Hematopoietic multipotent progenitor cell treated with erythropoietin and hydrocortisone succinate and interleukin-3 and kit ligand, for 15 days (in vitro differentiated cells): Measurements from ENCODE around the gene TENM4.

Source experiments
- DNase-seq: peaks from one replicate; pipeline ENCODE4 v3.0.0-alpha.2; 2015; ENCODE audit warnings: low spot score

The TENM4 gene

DNA sequence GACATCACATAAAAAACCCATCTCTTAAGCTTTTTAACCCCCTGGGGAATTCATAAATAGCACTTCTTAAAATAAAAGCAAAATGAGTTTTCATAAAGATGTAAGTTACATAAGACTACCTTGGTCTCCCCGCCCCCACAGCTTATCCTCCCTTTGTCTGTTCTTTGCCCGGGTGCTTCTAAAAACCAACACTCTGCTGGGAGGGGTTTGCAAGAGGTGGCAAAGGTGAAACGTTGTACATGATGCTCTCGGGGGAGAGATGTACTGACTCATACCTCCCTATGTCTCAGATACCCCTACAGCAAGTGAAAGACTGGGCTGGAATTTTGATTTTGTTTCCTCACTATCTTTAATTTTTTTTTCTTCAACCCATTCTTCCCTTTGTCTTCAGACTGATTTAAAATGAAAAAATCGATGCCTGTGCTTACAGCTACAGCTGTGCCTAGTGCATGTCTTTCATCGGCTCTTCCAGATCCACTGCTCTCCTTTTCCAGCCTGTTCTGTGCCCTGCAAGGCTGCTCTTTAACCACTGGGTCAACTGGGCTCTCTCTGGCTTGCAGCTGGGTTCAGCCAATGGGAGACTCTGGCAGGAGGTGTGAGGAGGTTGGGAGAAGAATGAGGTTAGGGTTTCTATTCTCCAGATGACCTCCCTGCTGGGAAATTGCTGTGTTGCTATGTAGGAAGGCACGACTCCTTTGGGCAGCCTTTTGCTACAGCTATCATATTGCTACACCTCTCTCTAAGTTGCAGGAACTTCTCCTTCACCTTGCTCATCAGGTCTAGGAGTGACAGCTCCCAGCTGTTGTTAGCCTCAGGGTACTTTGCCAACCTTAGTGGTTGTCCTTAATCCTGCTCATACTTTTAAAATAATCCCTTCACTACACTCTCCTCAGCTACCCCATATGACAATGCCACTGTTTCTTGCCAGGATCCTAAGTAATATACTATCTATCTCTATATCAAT is 266.5 kb downstream of the TENM4 start:
- no peak for DNase-seq

DNA sequence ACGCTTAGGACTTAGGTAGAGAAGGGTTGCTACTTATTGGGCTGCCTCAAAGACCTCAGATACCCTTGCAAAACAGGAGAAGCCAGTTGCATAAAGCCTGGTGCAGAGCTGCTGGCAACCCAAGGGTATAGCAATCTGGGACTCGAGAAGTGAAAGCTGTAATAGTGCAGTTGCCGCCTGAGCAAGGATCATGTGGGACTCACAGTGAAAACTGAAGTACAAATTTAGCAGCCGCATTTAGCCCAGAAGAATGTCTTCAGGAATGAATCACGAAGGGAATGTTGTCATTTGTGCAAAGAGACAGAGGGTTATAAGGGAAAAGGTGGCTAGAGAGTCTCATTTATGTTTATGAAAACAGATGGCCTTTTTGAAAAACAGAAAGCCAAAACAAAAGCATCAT is 267.2 kb downstream of the TENM4 start:
- DNase-seq: no peak

DNA sequence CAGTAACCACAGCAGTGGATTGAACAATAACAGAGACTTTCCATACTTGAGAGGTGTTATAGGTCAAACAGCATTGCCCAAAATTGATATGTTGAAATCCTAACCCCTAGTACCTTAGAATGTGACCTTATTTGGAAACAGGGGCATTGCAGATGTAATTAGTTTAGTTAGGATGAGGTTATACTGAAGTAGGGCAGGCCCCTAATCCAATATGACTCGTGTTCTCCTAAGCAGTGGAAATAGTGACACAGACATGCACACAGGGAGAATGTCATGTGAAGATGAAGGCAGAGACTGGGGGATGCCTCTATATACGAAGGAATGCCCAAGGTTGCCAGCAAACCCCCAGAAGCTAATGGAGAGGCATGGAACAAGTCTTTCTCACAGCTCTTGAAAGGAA is 270.5 kb downstream of the TENM4 start:
- DNase-seq: no peak

DNA sequence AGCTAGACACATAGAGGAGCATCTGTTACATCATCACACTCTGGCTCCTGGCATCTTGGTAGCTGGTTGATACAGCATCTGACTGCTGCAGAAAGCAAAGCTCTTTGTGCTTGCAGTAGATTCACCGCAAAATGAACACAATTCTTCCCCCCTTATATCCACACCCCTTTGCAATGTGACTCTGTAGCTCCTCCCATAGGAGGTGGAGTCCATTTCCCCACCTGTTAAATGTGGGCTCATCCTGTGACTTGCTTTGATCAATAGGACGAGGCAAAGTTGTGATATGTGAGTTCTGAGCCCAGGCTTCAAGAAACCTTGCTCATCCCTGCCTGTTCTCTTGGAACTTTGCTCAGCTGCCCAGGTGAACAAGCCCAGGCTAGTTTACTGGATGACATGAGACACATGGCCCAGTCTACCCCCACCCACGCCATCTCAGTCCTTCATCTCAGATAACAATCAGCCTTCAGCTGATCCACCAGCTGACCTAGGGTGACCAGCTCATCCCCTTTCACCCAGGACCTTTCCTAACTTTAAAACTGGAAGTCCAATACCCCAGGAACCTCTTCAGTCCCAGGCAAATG is 272.2 kb downstream of the TENM4 start:
- DNase-seq: no peak

DNA sequence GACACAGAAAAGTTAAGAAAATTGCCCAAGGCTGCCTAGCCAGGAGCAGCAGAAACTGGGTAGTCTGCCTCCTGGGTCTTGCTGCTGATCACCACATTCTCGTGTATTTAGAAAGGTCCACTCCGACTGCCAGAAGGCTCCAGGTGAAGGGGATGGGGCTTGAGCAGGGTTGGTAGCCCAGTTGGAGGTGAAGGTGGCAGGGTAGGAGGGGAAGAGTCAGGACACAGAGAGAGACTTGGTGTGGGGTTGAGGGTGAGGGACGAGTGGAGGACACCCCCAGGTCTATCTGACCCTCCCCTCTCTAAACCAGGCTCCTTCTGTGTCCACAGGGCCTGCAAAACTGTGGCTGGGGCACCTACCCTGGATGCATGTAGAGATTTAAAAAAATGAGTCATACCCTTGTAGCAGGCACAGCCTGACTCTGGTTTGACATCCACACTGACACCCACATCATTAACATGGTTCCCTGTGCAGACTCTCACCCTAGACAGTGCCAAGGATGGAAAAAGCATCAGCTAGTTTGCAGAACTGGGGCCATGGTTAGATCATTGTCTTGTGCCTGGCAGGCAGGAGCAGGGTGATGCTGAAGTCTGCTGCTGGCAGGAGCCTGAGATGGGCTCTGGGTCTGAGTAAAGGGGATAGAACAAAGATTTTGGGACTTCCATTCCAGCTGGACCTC is 273.2 kb downstream of the TENM4 start:
- DNase-seq: no peak

DNA sequence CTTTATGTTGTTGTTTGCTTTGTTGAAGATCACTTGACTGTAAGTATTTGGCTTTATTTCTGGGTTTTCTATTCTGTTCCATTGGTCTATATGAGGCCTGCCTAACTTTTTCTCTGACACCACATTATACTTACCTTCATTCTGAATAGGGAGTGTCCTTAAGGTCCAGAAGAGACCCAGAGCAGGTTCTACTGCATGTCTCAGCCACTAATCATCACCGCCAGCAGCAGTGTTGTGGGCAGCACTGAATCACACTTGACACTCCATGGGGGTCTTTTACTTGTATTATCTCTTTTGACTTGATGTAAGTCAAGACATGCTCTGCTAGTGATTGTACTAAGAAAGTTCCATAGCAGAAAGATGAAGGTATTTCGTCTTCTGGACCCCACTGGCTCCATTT is 274.9 kb downstream of the TENM4 start:
- no peak for DNase-seq

DNA sequence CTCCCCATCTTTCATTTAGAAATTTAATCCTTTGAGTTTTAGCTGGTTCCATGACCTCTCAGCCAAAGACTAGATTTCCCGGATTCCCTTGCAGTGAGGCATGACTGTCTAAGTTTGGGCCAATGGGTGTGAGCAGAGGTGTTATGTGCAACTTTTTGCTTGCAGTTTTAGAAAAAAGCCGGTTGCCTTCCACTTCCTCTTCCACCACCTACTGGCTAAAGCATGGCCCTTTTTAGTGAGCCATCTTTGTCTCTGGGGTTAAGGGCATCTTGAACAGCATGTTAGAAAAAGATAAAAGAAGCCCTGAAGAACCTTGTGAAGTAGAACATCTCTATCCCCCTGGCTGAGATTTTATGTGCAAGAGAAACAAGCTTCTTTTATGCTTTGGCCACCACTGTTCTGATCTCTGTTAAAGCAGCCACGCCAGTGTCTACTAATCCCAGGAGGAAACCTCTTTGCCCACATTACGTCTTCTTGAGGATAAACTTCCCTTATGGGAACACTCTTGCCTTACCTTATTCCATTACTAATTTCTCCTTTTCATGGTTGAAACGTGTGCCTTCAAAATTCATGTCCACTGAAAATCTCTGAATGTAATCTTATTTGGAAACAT is 279.9 kb downstream of the TENM4 start:
- no peak for DNase-seq

DNA sequence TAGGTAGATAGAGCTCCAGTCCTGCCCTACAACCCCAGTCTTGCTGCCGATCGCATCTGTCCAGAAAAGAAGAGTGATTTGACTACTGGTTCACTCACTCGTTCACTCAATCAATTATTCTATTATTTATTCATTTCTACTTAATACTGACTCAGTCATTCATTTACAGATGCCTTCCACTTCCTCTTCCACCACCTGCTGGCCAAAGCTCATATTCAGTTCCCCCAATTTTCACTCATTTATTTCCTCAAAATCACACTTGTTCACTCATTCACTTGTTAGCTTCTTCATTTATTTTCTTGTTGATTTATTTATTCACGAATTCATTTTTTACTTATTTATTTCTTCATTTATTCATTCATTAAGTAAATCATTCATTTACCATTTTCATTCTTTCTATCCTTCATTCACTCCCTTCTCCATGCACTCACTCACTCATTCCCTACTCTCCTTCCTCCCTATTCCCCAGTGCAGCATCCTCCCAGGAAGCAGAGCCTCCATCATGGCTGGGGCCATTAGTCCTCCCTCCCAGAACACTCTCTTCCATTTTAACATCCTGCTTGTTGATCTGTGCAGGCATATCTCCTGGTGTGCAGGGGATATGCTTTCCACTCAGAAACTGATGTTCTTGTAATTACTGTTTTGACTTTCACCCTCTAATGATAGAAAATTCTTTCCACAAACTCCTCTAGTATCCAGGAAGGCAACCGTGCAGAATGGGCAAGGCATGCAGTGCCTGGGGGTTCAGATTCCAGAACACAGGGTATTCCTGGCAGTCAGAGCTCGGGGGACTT is 281.0 kb downstream of the TENM4 start:
- no peak for DNase-seq

DNA sequence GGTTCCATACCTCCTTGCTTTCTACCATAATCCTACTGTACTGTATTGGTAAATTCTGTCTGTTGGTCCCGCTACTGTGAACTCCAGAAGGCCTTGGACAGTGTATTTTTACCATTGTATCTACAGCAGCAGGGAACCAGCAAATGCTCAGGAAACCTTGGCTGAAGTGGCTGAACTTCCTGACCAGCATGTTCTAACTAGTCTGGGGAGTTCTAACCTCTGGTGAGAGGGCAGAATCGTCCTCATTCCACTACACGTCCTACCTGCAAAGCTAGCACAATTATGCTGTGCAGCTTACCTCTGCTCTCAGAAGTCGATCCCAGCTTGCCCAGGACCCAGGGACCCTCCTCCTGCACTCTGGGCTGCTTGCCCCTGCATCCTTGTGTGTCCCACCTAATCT is 283.1 kb downstream of the TENM4 start:
- no peak for DNase-seq

DNA sequence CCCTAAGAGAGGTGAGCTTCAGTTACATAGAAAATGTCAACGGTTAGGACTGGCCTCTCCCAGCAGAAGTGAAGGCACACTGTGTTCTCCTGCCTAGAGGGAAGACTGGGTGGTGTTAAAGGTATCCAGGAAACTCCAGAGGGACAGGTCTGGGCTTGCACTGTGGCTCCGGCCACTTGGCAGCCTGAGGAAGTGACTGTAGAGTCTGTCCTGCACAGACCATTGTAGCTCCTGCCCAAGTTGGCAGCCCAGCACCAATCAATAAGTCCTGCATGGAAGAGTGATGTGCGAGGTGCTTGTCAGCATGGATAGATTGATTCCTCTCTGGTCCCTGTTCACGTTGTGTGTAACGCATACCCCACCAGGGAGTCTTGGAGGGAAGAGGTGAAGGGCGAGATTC is 284.8 kb downstream of the TENM4 start:
- DNase-seq: no peak

DNA sequence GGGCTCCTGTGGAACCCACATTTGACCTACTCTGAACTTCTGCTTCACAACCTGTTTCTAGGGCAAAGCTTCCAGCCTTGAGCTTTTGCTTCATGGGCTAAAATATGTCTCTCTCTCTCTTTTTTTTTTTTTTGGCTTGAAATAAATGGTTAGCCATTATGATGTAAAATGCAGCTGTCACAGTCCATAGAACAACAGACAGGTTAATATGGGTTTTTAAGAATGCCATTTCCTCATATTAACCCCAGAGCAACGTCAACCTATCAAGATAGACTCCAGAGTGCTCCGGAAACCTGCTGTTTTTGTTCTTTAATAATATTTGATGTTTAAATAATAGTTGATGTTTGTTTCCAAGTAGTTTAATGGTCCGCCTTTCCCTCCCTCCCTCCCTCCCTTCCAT is 285.6 kb downstream of the TENM4 start:
- DNase-seq: no peak

DNA sequence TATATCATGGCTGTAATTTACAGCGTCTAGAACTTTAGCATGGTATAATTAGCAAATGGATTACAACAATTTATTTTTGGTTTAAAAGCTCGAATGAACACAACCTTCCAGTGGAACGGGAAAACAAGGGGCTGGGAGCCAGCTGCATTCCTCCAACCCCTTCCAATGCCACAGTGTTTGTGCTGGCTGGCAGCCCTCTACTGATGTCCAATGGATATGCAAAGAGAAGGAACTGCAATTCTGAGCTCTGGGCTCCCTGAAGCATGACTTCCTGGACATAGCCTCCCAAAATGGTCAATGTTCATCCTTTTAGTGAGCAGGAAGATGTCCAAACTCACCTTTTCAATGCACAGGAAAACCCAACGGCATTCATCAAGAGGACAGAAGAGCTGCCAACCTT is 288.3 kb downstream of the TENM4 start:
- DNase-seq: no peak

DNA sequence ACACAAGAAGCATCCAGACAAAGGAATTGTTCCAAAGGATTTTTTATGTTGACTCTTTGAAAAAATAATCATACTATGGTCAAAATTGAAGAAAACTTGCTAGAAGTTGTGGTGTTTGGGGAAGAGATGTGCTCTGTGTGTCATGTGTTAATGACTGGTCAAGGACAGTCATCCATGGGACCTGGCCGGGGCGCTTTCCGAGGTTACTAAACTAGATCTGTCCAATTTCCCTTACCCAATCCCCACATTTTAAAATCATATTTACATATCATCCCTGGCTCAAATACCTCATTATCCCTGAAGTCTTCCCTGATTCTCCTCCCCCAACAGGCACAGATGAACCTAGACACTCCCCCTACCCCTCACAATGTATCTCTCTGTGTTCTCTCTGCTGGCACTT is 289.4 kb downstream of the TENM4 start:
- DNase-seq: no peak

DNA sequence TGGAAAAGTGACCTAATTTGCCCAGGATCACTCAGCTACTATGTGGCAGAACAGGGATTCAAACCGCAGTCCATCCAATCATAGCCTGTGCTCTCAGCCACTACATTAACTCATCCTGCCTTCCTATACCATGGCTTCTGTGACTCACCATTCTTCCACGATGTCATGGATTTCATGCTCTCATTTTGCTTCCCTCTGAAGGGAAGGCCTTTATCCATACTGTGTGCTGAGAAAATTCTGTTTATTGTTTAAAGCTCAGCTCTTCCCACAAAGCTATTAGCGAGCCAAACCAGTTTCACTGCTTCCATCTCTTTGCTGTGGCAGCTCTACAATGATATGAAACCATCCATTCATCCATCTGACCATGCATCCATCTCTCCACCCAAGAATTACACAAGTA is 289.9 kb downstream of the TENM4 start:
- no peak for DNase-seq

DNA sequence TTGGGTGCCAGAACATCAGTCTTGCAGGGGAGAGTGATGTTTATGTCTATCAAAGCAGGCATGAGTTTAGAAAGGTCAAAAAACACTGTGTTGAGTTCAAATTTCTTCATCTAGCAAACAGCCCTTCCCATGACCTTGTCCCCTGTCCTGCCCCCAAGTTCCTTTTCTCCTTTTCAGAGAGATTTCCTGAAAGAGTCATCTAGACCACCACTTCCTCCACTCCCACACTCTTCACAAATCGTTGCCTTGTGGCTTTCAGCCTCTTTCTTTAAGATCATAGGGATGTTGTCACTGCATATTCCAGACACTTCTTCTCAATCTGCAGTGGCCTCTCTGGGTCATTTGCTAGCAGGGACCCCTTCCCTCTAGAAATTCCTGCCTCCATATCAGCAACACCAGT is 290.5 kb downstream of the TENM4 start:
- DNase-seq: no peak

DNA sequence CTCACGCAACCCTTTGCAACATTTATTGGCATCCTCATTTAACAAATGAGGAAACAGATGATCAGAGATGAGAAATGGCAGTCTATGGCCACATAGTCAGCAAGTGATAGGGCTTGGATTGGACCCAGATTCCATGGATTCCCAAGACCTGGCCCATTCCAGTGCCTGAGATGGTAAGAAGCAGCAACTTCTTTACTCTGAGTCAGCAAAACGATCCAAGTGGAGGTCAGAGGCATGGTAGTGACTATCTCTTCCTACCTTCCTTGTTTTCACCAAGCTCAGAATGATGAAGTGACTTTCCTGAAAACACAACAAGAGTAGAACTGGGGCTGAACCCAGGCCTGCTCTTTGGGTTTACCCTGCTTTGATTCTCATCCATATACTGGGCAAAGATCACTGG is 293.1 kb downstream of the TENM4 start:
- DNase-seq: no peak

DNA sequence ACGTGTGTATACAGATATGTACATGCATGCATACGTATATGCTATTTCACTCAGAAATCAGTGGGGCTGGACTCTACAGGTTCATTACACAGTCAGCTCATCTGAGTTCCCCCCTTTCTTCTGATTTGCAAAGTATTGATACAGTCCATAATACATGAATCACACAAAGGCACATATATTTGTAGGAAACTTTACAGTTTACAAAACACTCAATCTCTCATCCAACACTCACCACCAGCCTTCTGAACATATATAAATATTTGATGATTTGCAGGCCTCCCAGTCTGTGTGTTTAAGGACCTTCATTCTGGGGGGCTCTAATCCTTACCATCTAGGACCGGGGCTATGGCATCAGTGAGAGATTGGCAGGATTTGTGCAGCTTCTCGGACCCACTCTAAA is 293.8 kb downstream of the TENM4 start:
- DNase-seq: no peak

DNA sequence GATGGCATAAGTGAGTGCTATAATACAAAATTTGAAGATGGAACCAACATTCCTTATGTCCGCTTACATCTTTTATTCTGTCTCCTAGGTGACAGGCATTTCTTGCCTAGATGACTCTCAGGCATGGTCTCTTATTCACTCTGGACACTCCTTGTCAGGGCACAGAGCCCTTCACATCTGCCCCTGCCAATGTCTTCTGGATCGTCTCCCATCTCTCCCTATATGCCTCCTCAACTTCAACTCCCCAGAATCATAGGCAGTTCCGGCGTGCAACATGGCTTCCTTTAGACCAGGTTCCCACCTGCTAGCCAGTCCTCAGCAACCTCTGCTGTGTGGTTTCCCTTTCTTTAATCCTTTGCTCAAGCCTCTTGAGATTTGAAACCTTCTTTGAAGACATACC is 300.9 kb downstream of the TENM4 start:
- no peak for DNase-seq

DNA sequence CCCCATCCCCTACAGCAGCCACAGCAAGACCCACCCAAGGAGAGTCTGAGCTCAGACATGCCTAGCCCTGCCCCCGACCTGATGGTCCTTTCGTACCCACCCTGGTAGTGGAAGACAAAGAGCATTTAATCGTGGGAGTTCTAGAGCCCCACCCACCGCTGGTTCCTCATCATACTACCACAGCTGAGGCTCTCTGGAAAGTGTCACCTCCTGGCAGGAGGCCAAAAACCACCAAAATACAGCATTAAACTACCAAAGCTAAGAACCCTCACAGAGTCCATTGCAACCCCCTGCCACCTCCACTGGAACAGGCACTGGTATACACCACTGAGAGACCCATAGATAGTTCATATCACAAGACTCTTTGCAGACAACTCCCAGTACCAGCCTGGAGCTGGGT is 311.1 kb downstream of the TENM4 start:
- no peak for DNase-seq

DNA sequence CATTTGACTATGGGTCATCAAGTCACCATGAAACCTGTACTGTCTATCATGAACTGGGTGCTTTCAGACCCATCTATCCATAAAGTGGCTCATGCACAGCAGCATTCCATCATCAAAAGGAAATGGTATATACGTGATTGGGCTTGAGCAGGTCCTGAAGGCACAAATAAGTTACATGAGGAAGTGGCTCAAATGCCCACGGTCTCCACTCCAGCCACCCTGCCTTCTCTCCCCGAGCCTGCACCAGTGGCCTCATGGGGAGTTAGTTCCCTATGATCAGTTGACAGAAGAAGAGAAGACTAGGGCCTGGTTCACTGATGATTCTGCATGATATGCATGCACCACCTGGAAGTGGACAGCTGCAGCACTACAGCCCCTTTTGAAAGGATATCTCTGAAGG is 312.5 kb downstream of the TENM4 start:
- no peak for DNase-seq

DNA sequence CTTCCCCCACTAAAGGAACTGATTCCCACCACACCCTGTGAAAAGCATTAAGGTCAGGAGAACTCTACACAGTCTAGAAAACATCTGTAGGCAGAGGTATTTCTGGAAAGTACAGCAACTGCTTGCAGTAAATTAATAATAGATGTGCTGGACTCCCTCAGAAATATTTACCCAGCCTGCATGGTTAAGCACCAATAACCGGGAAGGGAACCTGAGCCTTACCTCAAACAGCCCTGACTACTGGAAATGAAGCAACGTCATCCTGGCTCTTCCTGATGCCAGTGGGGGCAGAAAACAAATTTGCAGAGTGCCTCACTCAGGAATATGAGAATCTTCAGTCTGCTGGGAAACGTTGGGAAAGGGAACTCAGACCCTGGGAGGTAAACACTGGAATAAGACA is 318.1 kb downstream of the TENM4 start:
- no peak for DNase-seq

DNA sequence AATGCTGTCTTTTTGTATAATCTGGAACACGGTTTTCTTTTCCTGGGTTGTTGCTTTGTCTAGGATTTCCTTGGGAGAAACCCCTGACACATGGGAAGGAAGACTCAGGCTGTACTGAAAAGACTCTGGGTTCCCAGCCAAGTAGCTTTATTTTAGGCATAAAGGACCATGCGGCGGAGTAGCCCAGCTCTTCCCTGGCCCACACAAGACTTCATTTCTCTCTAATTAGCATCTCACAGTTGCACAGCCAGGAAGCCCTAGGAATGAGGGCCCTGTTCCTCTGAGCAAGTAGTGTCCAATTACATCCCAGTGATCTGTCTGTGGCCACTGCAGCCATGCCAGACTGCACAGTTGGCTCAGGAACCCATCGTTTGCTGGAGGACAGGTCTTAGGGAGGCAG is 319.5 kb downstream of the TENM4 start:
- DNase-seq: no peak
